Measurements from ENCODE around the gene QRICH2.

Gene QRICH2

DNA sequence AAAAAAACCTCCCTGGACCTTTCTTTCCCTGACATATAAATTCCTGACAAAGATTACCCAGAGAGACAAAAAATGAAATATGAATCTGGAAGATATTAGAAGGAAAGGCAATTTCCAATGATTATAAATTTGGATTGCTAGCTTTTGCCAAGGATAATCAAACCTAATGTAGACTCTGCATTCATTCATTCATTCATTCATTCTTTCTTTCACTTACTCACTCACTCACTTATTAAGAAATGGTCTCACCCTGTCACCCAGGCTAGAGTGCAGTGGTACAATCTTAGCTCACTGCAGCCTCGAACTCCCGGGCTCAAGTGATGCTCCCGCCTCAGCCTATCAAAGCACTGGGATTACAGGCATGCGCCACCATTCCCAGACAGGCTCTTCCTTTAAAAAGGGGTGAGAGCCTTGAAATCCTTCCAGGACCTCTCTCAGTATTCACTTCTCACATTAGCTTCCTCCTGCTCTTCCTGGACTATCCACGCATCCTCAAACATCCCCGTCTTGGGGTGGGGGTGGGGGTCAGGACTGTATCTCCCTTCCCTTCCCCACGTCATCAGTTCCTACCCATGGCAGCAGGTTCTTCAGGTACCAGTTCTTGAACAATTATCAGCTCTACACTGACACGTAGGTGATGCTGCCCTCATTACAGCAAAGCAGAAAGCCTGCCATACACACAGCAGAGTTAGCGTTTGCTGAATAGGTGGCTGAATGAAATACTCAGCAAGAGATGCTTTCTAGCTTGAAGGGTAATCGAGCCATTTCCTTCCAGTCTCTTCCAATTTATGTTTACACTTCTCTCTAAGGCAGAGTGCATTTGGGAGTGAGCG, 25.8 kb upstream of the QRICH2 start:
- TF ChIP-seq, protein P1, sequence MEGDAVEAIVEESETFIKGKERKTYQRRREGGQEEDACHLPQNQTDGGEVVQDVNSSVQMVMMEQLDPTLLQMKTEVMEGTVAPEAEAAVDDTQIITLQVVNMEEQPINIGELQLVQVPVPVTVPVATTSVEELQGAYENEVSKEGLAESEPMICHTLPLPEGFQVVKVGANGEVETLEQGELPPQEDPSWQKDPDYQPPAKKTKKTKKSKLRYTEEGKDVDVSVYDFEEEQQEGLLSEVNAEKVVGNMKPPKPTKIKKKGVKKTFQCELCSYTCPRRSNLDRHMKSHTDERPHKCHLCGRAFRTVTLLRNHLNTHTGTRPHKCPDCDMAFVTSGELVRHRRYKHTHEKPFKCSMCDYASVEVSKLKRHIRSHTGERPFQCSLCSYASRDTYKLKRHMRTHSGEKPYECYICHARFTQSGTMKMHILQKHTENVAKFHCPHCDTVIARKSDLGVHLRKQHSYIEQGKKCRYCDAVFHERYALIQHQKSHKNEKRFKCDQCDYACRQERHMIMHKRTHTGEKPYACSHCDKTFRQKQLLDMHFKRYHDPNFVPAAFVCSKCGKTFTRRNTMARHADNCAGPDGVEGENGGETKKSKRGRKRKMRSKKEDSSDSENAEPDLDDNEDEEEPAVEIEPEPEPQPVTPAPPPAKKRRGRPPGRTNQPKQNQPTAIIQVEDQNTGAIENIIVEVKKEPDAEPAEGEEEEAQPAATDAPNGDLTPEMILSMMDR (IDR thresholded peaks at IDR 0.05; ENCODE audit: insufficient read depth, low read length, poor library complexity, severe bottlenecking): no peak
- peaks cover 1% of the 10 kb centered on the region; the same call in 1 of the 2 replicates for H3K36me3 ChIP-seq (ENCODE audit: control insufficient read depth, insufficient read depth, low read length)
- no peak for DNase-seq (ENCODE audit: extremely low read depth, insufficient read length)
- H3K27me3 ChIP-seq (replicated peaks; ENCODE audit: control insufficient read depth, insufficient read depth, low read length): no peaks in the 10 kb centered on the region
- H3K4me3 ChIP-seq (replicated peaks; ENCODE audit: low read depth, low read length): no peak overlapping the region

DNA sequence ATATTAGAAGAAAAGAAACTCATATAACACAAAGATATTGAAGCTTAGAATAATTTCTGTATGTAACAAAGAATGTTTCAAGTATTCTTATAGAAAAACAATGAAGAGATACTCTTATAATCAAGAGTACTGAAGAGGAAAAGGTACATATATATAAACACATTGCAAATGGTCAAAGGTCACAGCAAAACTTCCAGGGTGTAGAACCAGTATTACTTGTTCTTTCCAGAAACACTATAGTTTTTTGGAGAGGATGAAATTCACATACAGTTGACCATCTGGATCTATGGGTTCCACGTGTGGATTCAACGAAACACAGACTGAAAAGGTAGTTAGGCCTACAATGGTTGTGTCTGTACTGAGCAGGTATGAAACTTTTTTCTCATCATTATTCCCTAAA, 23.0 kb upstream of the QRICH2 start:
- no peak for DNase-seq (ENCODE audit: extremely low read depth, insufficient read length)
- H3K27me3 ChIP-seq (replicated peaks; ENCODE audit: control insufficient read depth, insufficient read depth, low read length): no peaks in the 10 kb centered on the region
- peaks cover 1% of the 10 kb centered on the region for H3K36me3 ChIP-seq (ENCODE audit: control insufficient read depth, insufficient read depth, low read length)
- H3K4me3 ChIP-seq (replicated peaks; ENCODE audit: low read depth, low read length): no peak overlapping the region
- TF ChIP-seq, protein P1 (IDR thresholded peaks at IDR 0.05; ENCODE audit: insufficient read depth, low read length, poor library complexity, severe bottlenecking): no peak

DNA sequence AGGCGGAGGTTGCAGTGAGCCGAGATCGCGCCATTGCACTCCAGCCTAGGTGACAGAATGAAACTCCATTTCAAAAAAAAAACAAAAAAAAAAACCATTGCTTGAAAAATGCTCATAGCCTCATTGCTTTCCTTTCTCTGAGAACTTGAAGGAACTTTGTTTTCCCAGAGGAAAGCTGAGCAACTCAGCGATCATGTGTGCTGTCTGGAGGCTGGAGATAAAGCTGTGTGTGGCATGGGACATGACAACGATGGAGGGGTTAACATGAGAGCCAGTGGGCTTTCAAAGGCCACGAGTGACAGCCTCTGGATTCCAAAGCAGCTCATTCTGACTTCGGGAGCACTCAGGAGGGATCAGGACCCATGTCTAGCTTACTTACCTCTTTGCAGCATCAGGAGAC, 21.6 kb upstream of the QRICH2 start:
- TF ChIP-seq, protein P1 (IDR thresholded peaks at IDR 0.05; ENCODE audit: insufficient read depth, low read length, poor library complexity, severe bottlenecking): no peak
- peaks cover 1% of the 10 kb centered on the region for H3K36me3 ChIP-seq (ENCODE audit: control insufficient read depth, insufficient read depth, low read length)

DNA sequence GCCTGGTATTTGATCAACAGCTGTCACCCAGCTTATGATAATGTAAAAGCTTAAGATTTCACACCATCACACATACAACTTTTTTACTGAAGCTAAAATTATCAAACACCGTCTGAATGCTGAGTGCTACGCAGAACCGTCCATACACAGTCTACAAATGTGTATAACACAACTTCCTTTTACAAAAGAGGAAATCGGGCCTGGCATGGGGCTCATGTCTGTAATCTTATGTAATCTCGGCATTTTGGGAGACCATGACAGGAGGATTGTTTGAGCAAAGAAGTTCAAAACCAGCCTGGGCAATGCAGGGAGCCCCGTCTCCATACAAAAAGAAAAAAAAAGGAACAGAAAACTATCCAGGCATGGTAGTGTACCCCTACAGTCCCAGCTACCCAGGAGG, 19.6 kb upstream of the QRICH2 start:
- TF ChIP-seq, protein P1 (IDR thresholded peaks at IDR 0.05; ENCODE audit: insufficient read depth, low read length, poor library complexity, severe bottlenecking): no peak
- no peak for DNase-seq (ENCODE audit: extremely low read depth, insufficient read length)
- Histone ChIP-seq H3K4me3 (replicated peaks; ENCODE audit: low read depth, low read length) (no peak overlapping the region), H3K27me3 (replicated peaks; ENCODE audit: control insufficient read depth, insufficient read depth, low read length) (no peaks in the 10 kb centered on the region), H3K36me3 (ENCODE audit: control insufficient read depth, insufficient read depth, low read length) (peaks cover 1% of the 10 kb centered on the region)

More for the DNA sequence above, 21.6 kb upstream of the QRICH2 start:
- no peak overlapping the region for H3K4me3 ChIP-seq (replicated peaks; ENCODE audit: low read depth, low read length)
- DNase-seq (ENCODE audit: extremely low read depth, insufficient read length): no peak
- no peaks in the 10 kb centered on the region for H3K27me3 ChIP-seq (replicated peaks; ENCODE audit: control insufficient read depth, insufficient read depth, low read length)

DNA sequence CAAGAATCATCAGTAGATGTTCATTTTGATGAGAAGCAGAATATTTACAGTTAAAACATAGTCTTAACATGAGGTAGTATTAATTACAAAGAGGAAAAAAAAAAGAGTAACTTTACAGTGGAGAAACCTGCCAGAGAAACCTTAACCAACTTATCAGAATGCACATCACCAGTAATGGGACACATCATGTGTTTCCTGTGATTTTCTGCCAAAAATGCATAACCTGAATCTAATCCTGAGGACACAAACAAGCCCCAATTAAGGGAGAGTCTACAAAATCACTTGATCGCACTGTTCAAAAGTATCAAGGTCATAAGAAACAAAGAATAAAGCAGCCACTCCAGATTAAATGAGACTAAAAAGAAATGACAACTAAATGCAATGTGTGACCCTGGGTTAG, 18.2 kb upstream of the QRICH2 start:
- H3K27me3 ChIP-seq (replicated peaks; ENCODE audit: control insufficient read depth, insufficient read depth, low read length): no peaks in the 10 kb centered on the region
- TF ChIP-seq, protein P1 (IDR thresholded peaks at IDR 0.05; ENCODE audit: insufficient read depth, low read length, poor library complexity, severe bottlenecking): no peak

More for the DNA sequence above, 18.2 kb upstream of the QRICH2 start:
- DNase-seq (ENCODE audit: extremely low read depth, insufficient read length): no peak
- H3K4me3 ChIP-seq (replicated peaks; ENCODE audit: low read depth, low read length): no peak overlapping the region
- H3K36me3 ChIP-seq (ENCODE audit: control insufficient read depth, insufficient read depth, low read length): no peaks in the 10 kb centered on the region; the same call in none of the 2 replicates

Data from GM06990 (cell line).